GM21723 (cell line): ENCODE measurements around the gene SLC14A1.
"Not testable (repeated sequence)": the region's sequence is repeated elsewhere in the genome, so short reads cannot be mapped to it uniquely, and the experiment has no call there.

ENCODE experiments used
- ATAC-seq: cut with Tn5 transposase; IDR thresholded peaks from one replicate; pipeline ENCODE4 v1.9.1; 2021; ENCODE audit warnings: mild to moderate bottlenecking, moderate library complexity; ENCODE audit not compliant: unreplicated experiment

SLC14A1 gene

GRCh38 chr18:45753286-45753685, 29.3 kb downstream of the SLC14A1 start:
- ATAC-seq = no peak

- ATAC-seq = no peak
Observed at GRCh38 chr18:45755934-45756333, 32.0 kb downstream of the SLC14A1 start.

- ATAC-seq = no peak
Observed at GRCh38 chr18:45757005-45757404, 33.0 kb downstream of the SLC14A1 start.

DNA sequence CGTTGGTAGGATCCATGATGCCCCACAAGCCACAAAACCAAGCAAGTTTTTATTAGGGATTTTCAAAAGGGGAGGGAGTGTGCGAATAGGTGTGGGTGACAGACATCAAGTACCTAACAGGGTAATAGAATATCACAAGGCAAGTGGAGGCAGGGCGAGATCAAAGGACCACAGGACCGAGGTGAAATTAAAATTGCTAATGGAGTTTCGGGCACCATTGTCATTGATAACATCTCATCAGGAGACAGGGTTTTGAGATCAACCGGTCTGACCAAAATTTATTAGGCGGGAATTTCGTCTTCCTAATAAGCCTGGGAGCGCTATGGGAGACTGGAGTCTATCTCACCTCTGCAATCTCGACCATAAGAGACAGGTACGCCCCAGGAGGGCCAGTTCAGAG, 33.7 kb downstream of the SLC14A1 start:
- not testable (repeated sequence) for ATAC-seq

GRCh38 chr18:45760462-45761036, 36.6 kb downstream of the SLC14A1 start:
- no peak for ATAC-seq

DNA sequence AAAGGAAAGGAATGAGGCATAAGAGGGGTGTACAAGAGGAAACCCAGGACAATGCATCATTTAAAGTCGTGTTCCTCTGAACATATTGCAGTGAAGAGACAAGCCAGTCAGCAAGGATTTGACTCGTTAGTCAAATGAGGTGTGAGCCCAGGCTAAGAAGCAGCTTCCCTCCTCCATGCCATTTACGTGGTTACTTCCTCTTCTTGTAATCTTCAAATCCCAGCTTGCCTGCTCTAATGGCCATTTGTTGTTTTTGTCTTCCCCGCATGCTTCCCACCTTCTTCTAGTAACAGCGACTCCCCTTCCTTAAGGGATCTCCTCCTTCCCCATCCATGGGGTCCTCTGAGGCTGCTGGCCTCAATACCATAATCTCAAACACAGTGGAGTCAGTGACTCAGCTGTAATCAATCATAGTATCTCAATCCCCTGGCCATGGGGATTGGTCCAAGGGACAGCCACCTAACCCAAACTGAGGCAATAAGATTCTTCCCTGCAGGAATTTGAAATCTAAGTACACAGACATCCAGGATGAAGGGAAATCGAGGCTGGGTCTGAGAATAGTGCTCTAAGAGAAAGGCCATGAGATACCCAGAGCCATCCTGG, 37.6 kb downstream of the SLC14A1 start:
- no peak for ATAC-seq

- no peak for ATAC-seq
Observed at GRCh38 chr18:45764000-45764686, 40.2 kb downstream of the SLC14A1 start.

DNA sequence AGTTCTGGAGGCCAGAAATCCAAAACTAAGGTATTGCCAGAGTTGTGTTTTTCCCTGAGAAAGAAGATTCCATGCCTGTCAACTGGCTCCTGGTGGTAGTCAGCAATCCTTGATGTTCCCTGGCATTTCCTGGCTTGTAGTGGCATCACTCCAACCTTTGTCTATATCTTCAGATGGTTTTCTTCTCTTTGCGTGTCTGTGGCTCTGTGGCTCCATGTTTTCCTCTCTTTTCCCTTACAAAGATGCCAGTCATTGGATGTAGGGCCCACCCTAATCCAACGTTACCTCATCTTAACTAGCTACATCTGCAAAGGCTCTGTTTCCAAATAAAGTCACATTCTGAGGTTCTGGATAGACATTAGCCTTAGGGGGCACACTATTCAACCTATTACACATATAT, 41.8 kb downstream of the SLC14A1 start:
- no peak for ATAC-seq

DNA sequence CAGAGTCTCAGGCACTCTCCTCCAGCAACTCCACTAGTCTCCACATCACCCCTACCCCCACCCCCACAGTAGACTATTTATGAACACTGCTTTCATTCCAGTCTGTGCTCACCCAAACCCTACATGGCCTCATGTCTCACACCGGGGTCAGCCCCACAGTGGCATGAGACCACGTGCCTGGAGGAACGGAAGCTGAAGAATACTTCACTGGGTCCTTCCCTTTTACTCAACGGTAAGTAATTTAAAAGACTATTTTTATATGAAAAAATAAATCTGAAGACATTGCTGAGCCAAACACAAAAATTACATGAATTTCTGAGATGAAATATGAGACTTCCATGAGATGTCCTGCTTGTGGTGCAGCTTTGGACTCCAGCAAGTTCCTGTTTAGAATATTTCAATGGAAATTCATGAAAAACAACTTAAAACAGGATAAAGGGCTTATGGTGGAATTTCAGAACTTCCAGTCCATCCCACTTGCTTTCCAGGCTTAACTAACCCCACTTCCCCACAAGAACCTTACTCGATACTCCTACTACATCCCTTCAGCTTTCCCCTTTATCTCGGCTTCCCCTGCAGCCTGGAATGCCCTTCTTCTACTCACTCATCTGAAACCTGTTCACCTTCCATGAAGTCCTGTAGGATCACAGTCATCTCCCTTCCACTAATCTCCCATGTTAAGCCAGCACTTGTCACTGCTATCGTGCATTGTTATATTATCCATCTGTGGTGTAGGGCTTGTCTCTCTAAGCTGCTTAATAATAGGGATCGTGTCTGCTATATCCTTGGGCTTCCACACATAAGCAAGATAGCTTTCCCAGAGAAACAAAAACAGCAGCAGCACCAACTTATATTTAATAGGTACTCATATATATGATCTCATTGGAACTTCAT, 47.9 kb downstream of the SLC14A1 start:
- ATAC-seq = no peak

- peak; percentile 48 for ATAC-seq
Observed at GRCh38 chr18:45774065-45774521, 50.1 kb downstream of the SLC14A1 start.

GRCh38 chr18:45775241-45775676, 51.3 kb downstream of the SLC14A1 start:
- peak; percentile 80 for ATAC-seq

GRCh38 chr18:45775743-45776142, 51.8 kb downstream of the SLC14A1 start:
- no peak for ATAC-seq

DNA sequence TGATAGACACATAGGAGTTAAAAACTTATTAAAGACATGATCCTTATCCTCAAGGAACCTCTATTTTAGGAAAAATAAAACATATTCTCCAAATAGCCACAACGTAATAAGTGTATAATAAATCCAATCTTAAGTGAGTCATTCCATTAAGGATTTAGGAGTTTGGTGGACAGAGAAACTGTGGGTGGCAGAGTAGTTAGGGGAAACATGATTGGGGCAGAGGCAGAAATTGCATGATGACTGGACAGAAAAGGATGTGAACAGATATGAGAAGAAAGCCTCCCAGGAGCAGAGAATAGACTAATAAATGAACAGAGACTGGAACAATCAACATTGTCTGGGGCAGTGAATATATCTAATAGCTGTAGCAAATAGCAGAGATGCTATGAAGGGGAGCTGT, 53.4 kb downstream of the SLC14A1 start:
- ATAC-seq = no peak

GRCh38 chr18:45780568-45780967, 56.6 kb downstream of the SLC14A1 start:
- no peak for ATAC-seq

GRCh38 chr18:45782662-45783061, 58.7 kb downstream of the SLC14A1 start:
- ATAC-seq = no peak

DNA sequence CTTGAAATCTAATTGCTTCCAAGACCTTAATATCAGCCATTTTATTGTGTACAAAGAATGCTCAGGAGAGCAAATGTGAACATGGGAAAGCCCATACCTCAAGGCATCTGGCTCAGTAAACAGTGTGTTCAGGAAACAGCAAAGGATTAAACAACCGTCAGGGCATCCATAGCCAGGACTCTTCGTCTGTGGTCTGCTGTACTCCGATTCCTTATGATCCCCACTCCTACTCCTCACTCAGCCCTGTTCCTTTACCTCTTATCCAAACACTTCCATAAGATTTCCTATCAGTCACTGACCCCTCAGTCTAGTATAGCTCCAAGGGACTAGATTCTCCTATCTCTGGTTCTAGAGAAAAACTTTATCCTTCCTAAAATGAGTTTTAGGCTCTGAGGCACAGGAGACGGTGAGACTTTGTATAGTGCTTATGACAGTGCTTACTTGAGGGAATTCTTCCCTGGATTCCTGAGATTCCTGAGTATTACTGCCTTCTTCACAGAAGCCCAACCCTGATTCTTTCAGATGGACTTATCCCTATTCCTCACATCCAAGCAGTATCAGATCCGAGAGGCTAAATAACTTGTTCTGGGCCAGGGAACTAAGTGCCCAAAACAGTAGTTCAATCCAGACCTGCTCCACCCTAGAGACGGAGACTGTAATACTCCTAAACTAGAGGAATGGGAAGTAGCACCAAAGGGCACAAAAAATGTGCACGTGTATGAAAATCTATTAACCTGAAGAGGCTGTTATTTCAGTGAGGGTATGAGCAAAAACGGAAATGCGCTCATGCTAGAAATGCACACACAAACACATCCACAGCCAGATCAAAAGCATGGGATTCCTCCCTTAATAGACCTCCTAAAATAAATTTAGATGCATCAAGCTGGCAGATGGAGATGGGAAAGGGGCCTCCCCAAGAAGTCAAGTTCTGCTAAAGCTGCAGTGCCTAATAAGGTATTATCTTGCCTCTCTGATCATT, 59.4 kb downstream of the SLC14A1 start:
- no peak for ATAC-seq

GRCh38 chr18:45785134-45785533, 61.2 kb downstream of the SLC14A1 start:
- ATAC-seq = no peak

DNA sequence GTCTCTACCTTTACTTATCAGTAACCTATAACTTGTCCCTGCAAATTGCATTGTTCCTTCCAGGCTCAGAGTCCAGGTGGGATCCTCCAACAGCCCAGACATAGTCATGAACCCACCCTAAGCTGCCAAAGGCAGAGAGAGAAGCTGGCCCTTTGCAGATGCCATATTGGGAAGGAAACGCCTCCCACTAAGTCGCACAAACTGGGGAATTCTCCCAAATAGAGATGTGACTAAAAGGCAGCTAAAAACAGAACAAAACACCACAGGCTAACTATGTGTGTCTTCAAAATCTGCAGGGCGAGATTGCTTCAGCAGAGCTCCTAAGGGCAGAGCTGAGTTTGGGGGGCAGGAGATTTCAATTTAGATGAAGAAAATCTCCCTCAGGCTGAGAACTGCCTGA, 63.0 kb downstream of the SLC14A1 start:
- ATAC-seq = no peak

- no peak for ATAC-seq
Observed at GRCh38 chr18:45787346-45787745, 63.4 kb downstream of the SLC14A1 start.

DNA sequence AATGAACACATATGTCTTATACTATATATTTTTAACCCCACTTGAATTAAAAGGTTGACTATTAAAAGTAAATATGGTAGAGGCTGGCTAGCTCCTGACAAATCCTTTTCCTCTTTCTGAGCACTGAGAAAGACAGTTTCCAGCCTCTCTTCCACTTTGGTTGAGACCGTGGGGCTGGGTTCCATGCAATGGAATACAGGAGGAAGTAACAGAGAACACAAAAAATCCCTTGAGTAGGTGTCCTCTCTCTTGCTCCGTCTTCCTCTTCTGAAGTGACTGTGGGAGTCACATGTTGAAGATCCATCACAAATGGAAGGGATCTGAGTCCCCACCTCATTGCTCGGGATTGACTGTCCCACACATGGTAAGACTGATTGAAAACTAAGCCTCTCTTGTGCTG, 64.9 kb downstream of the SLC14A1 start:
- ATAC-seq = no peak
